Activated CD8-positive, alpha-beta memory T cell treated with anti-CD3 and anti-CD28 coated beads for 4 hours (primary cell): ENCODE results near the gene ATP9B.

ENCODE experiments used
- DNase-seq, 2 donors: peaks; one replicate each; pipeline ENCODE4 v3.0.0-alpha.2; 2020; ENCODE audit warnings: low read depth in 2 of 2

ATP9B gene

GRCh38 chr18:79195716-79196683 lies 126.8 kb downstream of the ATP9B start:
- no peak for DNase-seq

- no peak for DNase-seq
Measured at GRCh38 chr18:79197531-79197930, 128.3 kb downstream of the ATP9B start.

- no peak for DNase-seq
Measured at GRCh38 chr18:79199691-79200374, 130.6 kb downstream of the ATP9B start.

- DNase-seq: no peak
Measured at GRCh38 chr18:79200546-79201268, 131.5 kb downstream of the ATP9B start.

GRCh38 chr18:79203017-79203605 lies 133.9 kb downstream of the ATP9B start:
- DNase-seq: peak in 1 of 2 donors; percentile 16

- no peak for DNase-seq
Measured at GRCh38 chr18:79204889-79205807, 136.0 kb downstream of the ATP9B start.

- no peak for DNase-seq
Measured at GRCh38 chr18:79206444-79206843, 137.2 kb downstream of the ATP9B start.

- DNase-seq: no peak
Measured at GRCh38 chr18:79208906-79209305, 139.7 kb downstream of the ATP9B start.

- DNase-seq: no peak
Measured at GRCh38 chr18:79210002-79210910, 141.1 kb downstream of the ATP9B start.

GRCh38 chr18:79211844-79212243 lies 142.7 kb downstream of the ATP9B start:
- no peak for DNase-seq

- DNase-seq: no peak
Measured at GRCh38 chr18:79214056-79214455, 144.9 kb downstream of the ATP9B start.

GRCh38 chr18:79216176-79216575 lies 147.0 kb downstream of the ATP9B start:
- no peak for DNase-seq

GRCh38 chr18:79217979-79218604 lies 148.9 kb downstream of the ATP9B start:
- no peak for DNase-seq

- DNase-seq: no peak
Measured at GRCh38 chr18:79218605-79219190, 149.5 kb downstream of the ATP9B start.

GRCh38 chr18:79221136-79221535 lies 151.9 kb downstream of the ATP9B start:
- DNase-seq: no peak

- no peak for DNase-seq
Measured at GRCh38 chr18:79222790-79223189, 153.6 kb downstream of the ATP9B start.

- no peak for DNase-seq
Measured at GRCh38 chr18:79223431-79223830, 154.2 kb downstream of the ATP9B start.

- DNase-seq: no peak
Measured at GRCh38 chr18:79224381-79224780, 155.2 kb downstream of the ATP9B start.

- no peak for DNase-seq
Measured at GRCh38 chr18:79227621-79228020, 158.4 kb downstream of the ATP9B start.
